ACHN (cell line): ENCODE measurements around the gene TDRD7.

Source experiments
- DNase-seq: peaks from one replicate; pipeline ENCODE4 v3.0.0-alpha.2; 2015
- in situ Hi-C: cut with HindIII; loops from 2 replicates; pipeline ENCODE4 v1.10.0; 2017; ENCODE audit warnings: low sequenced_read_pairs, low pct_ligation_motif_present, low pct_unique_long_range_greater_than_20kb

The TDRD7 gene

DNA sequence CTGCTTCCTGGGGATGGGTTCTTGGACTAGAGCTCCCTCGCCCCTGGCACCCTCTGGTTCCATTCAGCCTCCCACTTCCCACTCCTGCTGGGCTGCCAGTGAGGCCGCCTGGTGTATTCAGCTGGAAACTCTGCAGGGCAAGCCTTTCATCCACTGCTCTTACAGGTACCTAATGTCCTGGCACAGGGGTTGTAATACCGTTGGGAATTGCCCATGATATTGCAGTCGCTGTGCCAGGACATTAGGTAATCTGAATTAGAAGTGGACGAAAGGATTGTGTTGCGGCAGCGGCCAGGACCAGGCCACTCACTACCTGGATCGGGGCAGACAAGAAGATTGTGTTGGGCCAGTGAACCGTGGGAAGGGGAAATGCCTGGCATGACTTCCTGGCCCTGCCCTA lies 102.6 kb downstream of the TDRD7 start:
- in situ Hi-C loops: no loop called here
- DNase-seq: no peak

DNA sequence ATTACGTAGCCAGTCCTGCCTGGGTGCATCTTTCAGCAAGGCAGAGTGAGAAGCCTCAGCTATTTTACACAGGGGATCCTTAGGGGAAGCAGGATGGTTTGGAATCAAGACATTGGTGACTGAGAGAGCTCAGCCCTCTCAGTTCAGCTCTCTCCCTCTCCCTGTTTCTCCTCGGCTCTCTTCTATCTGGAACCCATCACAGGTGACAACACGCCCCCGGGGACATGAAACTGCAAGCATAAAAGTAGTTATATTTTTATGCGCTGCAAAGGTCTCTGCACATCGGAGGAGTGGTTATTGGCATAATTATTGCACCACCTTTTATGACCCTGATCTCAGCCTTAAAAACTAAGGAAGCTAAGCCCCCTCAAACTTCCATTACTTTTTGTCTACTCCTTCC lies 103.8 kb downstream of the TDRD7 start:
- in situ Hi-C loops: no loop called here
- no peak for DNase-seq

DNA sequence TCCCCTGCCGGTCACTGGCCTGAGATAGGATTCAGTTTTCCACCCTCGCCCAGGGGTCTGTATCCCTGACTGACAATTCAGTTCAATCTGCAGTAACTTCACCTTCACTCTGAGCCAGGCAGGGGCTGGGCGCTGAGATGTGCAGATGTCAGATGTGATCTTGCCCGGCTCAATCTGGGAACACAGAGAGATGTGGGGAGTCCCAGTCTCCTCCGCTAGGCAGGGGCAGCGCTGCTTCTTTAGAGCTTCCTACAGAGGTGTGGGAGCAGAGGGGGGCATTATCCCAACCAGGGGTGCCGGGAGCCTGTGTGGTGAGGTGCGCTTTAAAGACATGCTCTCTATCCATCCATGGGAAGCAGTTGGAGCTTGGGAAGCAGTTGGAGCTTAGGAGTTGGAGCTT lies 104.2 kb downstream of the TDRD7 start:
- in situ Hi-C loops: no loop called here
- no peak for DNase-seq

DNA sequence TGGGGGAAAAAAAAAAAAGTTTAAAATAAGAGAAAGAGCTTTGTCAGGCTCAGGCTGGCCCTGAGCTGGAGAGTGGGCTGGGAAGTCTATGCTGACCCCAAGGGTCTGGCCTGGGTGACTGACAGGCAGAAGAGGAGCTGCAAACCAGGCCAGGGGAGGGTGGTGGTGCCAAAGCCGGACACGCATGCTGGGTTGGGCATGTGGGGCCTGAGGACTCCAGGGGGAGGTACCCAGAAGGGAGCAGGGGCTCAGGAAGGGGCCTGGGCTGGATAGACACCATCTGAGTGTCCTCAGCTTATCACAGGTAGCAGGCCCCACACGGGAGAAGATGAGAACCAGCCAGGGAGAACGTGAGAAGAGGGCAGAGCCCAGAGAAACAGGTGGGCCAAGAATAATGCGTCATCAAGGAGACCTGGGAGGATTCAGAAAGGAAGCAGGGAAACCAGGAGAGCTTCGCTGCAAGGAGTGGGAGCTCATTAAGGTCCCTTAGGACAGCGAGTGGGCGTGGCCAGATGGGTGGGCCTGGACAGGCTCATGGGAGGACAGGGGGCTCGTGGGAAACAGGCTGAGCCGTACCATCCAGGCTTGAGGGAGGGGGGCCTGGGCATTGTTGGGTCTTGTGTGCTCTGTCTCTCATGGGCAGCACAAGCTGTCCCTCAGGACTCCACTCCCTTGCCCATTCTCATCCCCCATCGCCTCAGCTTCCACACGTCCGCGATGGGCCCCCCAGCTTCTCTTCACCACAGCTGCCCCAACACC lies 105.6 kb downstream of the TDRD7 start:
- no peak for DNase-seq
- in situ Hi-C loops: no loop called here

DNA sequence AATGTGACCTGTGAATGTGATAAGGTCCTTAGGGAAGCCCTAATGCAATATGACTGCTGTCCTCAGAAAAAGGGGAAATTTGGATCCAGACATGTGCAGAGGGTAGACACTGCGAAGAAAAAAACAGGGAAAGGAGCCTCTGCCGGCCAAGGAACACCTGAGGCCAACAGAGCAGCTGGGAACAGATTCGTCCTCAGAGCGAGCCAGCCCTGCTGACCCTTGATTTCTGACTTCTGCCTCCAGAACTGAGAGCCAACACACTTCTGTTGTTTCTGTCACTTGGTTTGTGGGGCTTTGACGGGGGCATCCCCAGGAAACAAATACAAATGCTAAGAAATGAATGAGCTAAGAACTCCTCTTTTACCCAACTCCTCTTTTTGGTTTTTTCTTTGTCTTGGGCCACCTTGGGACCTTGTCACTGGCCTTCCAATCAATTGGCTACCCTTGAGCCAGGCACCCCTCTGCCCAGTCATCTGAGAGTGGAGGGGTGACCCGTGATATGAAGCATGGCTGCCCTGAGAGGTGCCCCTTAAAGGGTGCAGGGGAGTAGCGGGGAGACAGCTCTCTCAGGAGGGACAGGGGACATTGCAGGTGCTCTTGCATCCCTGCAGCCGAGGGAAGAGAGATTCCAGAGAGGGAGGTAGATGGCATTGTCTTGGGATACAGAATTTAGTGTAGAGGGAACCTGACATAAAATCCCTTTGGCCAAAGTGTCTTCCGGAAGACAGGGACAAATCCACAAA lies 106.4 kb downstream of the TDRD7 start:
- no peak for DNase-seq
- in situ Hi-C loops: no loop called here

DNA sequence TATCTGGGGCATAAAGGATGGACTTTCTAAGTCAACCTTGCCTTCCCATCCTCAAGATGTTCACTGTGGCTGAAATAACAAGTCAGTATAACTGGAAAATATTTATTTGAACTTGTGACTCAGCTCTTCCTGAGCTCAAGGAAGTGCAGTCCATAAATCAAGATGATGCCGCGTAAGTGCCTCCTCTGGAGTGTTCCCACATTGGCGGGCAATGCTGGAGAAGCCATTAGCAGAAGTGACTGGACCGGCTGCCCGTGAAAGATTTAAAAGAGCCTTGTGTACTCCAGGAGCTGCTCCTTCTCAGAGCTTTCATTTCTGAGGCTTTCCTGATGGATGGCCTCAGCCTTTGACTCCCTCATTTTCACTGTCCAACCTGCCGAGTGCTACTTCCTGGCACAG lies 107.0 kb downstream of the TDRD7 start:
- peak; percentile 64 for DNase-seq

DNA sequence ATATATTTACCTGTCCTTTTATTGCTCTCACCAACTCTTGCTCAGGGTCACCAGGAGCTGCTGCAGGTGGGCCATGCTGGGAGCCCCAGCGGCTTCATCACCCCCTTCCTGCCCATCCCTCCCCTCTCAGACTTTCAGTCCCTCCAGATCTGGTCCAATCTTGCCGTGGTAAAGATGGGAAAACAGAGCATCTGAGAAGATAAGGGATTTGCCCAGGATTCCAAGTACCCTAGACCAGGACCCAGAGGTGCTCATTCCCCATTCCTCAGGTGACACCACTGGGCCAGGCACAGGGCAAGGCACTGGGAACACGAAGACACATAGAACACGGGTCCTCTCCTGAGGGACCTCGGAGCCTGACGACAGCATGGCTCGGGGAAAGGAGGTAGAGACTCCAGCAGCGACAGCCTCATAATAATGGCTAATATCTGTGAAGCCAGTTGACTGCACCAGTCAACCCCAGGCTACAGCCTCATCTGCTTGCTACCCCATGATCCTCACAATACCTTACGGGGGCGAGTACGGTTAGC lies 107.6 kb downstream of the TDRD7 start:
- no peak for DNase-seq
- in situ Hi-C loops: no loop called here

More for the DNA sequence above, 107.0 kb downstream of the TDRD7 start:
- in situ Hi-C loops: no loop called here

DNA sequence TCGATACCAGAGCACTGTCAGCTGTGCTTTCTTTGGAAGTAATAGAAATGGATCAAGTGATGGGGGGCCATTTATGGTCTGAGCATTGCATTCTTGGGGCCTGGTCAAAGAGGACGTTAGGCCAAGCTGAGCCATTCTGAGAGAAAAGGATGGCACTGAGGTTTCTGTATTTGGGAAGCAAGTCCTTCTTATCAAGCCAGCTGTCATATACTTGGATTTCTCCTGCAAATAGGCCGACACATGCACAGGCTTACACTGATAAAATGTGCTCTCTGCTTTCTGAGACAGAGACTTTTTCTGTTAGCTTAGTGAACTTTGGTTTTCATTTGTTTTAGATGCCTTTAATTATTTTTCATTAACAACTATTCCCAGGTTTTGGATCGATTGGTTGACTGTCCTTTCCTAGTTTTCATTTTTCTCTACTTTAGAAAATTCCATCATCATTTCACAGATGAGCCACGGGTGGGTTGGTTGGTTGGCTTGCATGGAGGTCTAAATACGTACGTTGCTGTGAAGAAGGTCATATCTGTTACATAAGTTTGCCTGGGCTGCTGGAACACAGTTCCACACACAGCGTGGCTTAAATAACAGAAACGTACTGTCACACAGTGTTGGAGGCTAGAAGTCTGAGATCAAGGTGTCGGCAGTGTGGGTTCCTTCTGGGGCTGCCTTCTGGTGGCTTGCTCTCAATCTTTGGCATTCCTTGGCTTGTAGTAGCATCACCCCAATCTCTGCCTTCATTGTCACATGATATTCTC lies 109.9 kb downstream of the TDRD7 start:
- DNase-seq: no peak
- in situ Hi-C loops: no loop called here

DNA sequence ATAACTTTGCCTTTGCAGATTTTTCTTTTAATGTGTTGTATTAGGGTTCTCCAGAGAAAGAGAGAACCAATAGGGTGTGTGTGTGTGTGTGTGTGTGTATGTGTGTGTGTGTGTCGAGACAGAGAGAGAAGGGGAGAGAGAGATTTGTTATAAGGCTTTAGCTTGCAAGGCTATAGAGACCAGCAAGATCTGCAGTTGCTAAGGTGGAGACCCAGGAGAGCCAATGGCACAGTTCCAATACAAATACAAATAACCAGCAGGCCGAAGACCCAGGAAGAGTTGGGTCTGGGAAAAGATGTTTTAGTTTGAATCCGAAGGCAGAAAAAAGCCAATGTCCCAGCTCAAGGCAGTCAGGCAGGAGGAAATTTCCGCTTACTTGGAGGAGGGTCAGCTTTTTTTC lies 112.5 kb downstream of the TDRD7 start:
- in situ Hi-C loops: no loop called here
- DNase-seq: no peak

DNA sequence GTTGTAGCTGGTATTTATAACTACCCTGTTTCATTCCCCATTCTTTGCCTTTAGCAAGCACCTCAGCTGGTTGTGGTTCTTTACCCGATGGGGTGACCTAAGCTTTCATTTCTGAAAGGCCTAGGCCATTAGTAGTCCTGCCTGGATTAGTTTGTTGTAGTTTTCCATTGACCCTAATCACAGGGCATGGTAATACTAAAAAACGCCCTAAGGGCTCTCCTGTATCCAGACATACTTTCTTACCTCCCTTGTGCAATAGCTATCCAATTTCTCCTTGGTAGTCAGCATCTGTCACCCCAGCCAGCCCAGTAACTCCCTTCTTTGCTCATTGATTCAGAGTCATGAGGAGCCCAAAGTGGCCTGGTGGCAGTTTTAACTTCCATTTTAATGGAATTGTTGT lies 113.6 kb downstream of the TDRD7 start:
- DNase-seq: no peak

DNA sequence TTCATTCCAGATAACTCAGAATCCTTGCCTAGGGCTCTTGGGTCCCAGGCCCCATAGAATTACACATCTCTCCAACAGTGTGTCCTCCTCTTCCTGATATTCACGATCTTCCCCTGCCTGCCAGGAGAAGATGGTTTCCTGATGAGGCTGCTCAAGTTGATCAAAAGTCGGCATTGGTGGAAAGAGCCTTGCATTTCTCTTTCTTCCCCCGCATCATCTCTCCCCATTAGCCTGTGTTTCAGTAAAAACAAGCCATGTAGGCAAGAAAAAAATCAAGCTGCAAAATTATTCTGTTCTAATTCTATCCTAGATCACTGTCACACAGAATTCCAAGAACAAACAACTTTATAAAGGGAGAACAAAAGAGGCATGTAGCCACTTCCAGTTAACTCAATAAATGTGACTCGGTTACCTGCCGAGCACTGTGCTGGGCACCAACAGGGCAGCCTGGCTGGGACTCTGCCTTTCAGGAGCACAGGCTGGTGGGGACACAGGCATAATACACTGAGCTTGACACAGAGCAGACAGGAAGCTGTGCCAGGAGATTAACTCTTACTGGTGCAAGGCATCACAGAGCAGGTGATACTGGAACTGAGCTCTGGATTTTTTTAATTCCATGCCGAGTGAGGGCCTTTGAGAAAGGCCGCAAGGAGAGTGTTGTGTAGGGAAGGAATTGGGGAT lies 115.1 kb downstream of the TDRD7 start:
- in situ Hi-C loops: no loop called here
- no peak for DNase-seq

More for the DNA sequence above, 113.6 kb downstream of the TDRD7 start:
- in situ Hi-C loops: no loop called here

DNA sequence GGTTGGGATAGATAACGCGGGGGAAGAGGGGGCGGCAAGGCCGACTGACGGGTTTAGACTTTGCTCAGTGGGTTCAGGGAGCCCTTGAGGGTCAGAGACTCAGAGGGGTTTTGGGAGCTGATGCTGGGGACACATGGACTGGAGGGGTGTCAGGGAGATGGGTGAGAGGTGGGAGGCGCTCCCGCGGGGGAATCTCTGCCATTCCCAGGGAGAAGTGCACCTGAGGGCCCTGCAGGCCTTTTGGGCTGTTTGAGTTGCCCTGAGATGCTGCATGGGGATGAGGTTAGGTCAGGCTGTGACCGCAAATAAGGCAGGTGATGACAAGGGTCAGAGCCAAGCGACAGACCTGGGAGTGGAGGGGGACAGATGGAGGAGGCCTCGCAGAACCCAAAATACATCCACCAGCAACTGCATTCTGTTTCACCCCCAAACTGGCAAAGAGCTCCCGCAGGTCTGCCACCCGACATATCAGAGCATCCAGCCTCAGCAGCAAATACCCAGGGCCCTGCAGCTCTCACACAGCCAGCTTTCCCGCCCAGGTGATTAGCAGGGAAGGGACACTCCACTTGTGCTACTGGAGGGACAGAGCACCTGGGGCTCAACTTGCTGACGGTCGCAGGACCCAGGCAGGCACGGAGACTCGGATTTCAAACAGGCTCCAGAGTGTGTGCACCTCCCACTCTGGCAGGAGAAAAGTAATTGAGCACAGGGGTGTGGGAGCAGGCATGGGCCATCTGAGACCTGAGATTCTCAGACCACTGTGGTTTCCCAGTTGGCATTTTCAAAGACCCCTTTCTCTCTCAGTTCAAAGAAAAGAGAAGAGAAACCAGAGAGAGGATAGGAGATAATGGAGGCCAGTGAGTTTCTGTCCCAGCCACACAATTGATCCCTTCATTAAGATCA lies 116.0 kb downstream of the TDRD7 start:
- no peak for DNase-seq
- in situ Hi-C loops: no loop called here

DNA sequence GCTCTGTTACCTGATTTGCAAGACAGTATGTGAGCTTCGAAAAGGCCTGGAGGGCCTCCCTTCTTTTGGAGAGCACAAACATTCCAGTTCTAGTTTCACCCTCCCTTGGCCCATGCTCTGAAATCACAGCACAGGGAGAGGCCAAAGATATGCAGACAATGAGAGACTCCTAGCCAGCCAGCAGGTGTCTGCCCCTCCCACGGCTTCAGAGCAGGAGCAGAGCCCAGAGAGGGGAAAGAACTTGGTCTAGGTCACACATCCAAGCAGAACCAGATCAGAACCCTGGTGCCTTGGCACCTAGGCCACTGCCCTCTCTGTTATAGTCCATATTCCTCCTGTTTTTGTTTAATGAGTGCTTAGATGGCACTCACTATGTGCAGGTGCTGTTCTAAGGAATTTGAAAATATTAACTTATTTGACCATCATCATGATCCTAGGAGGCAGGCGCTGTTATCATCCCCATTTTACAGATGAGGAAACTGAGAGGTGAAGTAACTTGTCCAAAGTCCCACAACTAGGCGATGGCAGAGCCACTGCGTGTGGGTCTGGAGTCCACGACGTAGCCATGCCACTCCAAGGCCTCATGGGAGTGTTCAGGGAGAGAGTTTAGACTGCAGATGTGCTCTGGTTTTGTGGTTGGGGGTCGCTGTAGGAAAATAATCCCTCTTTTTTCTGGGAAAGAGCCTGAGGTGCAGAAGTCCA lies 116.8 kb downstream of the TDRD7 start:
- no peak for DNase-seq
- in situ Hi-C loops: no loop called here

DNA sequence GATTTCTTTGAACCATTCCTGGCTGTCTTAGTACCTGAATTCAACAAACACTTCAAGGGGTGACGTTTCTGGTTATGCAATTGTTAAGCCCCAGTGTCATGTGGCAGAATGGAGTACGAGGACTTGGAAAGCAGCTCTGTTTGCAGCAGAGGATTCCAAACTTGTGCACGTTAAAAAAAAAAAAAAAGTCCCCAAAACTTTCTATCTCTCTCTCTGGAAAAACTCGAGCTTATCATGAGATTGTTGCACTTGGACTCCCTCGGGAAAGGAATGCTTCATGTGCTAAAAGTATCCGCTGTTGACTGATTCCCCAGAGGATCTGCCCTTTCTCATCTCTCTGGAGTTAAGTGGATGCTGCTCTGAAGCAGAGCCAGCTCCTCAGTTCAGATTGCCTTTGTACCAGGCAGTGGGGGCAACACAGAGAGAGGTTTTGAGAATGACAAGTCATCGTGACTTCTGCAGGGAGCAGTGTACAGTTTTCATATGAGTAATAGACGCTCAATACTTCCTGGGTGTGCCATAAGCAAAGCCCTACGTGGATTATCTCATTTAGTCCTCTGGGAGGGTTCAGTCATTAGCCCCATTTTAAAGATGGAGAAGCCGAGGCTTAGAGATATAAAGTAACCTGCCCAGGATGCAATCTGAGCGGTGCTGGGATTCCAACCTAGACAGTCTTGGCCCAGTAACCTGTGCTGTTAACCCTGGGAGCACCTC lies 117.6 kb downstream of the TDRD7 start:
- no peak for DNase-seq
- in situ Hi-C loops: no loop called here

DNA sequence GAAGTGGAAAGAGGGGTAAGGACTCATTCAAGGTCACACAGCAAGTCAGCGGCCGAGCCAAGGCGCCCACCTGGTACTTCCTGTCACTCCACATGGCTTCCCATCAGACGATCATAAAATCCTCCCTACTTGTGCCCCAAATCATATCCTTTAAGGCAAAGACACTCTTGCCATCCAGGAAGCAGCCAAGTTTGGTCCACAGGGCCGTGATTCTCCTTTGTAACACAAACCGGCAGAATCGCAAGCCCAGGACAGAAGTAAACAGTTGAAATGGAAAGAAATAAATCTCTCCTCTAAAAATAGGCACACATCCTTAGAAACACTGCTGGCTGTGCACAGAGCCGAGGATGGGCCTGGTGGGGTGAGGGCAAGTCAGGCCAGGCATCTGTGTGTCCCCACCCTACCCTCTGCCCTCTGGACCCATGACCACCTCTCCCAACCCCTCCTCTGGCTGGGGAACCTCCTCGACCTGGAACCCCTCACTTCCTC lies 120.0 kb downstream of the TDRD7 start:
- in situ Hi-C loops: no loop called here

DNA sequence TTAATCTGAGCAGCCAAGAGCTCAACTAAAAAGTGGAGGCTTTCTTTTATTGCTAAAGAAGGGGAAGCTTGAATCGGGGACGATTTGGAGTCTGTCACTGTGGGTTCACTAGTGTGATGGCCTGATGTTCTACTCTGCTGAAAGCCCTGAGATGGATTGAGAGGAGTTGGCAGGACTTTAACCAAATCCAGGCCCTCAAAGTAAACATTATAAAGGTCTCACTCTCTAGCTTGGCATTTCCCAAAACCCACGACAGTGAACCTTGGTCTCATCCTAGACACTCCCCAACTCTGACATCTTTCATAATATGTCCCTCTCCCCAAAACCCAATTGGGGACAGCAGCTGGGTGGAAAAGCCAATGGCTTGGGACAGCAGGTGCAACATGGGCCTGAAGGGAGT lies 122.3 kb downstream of the TDRD7 start:
- DNase-seq: no peak
- in situ Hi-C loops: no loop called here

More for the DNA sequence above, 120.0 kb downstream of the TDRD7 start:
- no peak for DNase-seq
